GM08714 (cell line): ENCODE results near the gene NUDT14.

Experiments used
- H3K4me3 ChIP-seq: fragments of 200-500 bp; sonication (Bioruptor generic); 2 replicates; pipeline ENCODE4 v1.5.1; 2014; ENCODE audit warnings: mild to moderate bottlenecking, low read length, inconsistent platforms
- ZNF274 ChIP-seq: IDR thresholded peaks from 2 replicates; pipeline ENCODE4 v1.6.1; 2012; ENCODE audit warnings: mild to moderate bottlenecking, low read depth, low read length

The NUDT14 gene

GRCh38 chr14:105217774-105218173 lies 36.7 kb upstream of the NUDT14 start:
- TF ChIP-seq ZNF274, result no peak
- H3K4me3 ChIP-seq, result no peak overlapping the region

- H3K4me3 ChIP-seq, result no peak overlapping the region
- TF ChIP-seq ZNF274, result no peak
Observed at GRCh38 chr14:105216490-105217247, 35.6 kb upstream of the NUDT14 start.

GRCh38 chr14:105215602-105216001 lies 34.5 kb upstream of the NUDT14 start:
- TF ChIP-seq ZNF274, result no peak
- H3K4me3 ChIP-seq, result no peak overlapping the region

GRCh38 chr14:105214324-105214915 lies 33.3 kb upstream of the NUDT14 start:
- no peak overlapping the region for H3K4me3 ChIP-seq
- no peak for TF ChIP-seq ZNF274

GRCh38 chr14:105213361-105213760 lies 32.2 kb upstream of the NUDT14 start:
- H3K4me3 ChIP-seq, result no peak overlapping the region
- no peak for TF ChIP-seq ZNF274

- H3K4me3 ChIP-seq, result no peak overlapping the region
- no peak for TF ChIP-seq ZNF274
Observed at GRCh38 chr14:105212541-105213300, 31.6 kb upstream of the NUDT14 start.

GRCh38 chr14:105211758-105212089 lies 30.6 kb upstream of the NUDT14 start:
- no peak for TF ChIP-seq ZNF274

GRCh38 chr14:105211086-105211757 lies 30.1 kb upstream of the NUDT14 start:
- TF ChIP-seq ZNF274, result no peak

More at GRCh38 chr14:105211758-105212089, 30.6 kb upstream of the NUDT14 start:
- no peak overlapping the region for H3K4me3 ChIP-seq

GRCh38 chr14:105210266-105211025 lies 29.3 kb upstream of the NUDT14 start:
- H3K4me3 ChIP-seq, result no peak overlapping the region
- TF ChIP-seq ZNF274, result no peak

More at GRCh38 chr14:105211086-105211757, 30.1 kb upstream of the NUDT14 start:
- no peak overlapping the region for H3K4me3 ChIP-seq

- TF ChIP-seq ZNF274, result no peak
- no peak overlapping the region for H3K4me3 ChIP-seq
Observed at GRCh38 chr14:105209646-105210045, 28.5 kb upstream of the NUDT14 start.

GRCh38 chr14:105209091-105209490 lies 28.0 kb upstream of the NUDT14 start:
- no peak overlapping the region for H3K4me3 ChIP-seq
- TF ChIP-seq ZNF274, result no peak

- TF ChIP-seq ZNF274, result no peak
- H3K4me3 ChIP-seq, result no peak overlapping the region
Observed at GRCh38 chr14:105208738-105209075, 27.6 kb upstream of the NUDT14 start.

- no peak for TF ChIP-seq ZNF274
- no peak overlapping the region for H3K4me3 ChIP-seq
Observed at GRCh38 chr14:105207996-105208737, 27.1 kb upstream of the NUDT14 start.

GRCh38 chr14:105207460-105207901 lies 26.4 kb upstream of the NUDT14 start:
- TF ChIP-seq ZNF274, result no peak
- H3K4me3 ChIP-seq, result no peak overlapping the region
